Tibial artery (tissue), 4 donors: Measurements from ENCODE around the gene GABRR2.

Experiments used
- DNase-seq, 2 donors: peaks; one replicate each; pipeline ENCODE4 v3.0.0-alpha.2; 2019
- H3K27ac ChIP-seq, 2 donors: fragments of 200-600 bp; sonication (generic) in 1 of 2; 1 replicate in 1 of 2; 2 replicates in 1 of 2; pipeline ENCODE4 v1.5.1; 2018 to 2019; ENCODE audit warnings: mild to moderate bottlenecking in 1 of 2
- H3K27me3 ChIP-seq, 2 donors: fragments of 200-600 bp; sonication (generic) in 1 of 2; one replicate each; pipeline versions ENCODE4 v1.5.1 to v1.6.0; 2016 to 2019
- H3K36me3 ChIP-seq, 3 donors: fragments of 200-600 bp; sonication (generic) in 2 of 3; one replicate each; pipeline ENCODE4 v1.5.1; 2016 to 2019; ENCODE audit warnings: mild to moderate bottlenecking in 2 of 3
- H3K4me1 ChIP-seq, 4 donors: fragments of 200-600 bp; sonication (generic) in 2 of 4; 1 replicate in 3 of 4; 2 replicates in 1 of 4; pipeline ENCODE4 v1.5.1; 2016 to 2019
- H3K4me3 ChIP-seq, 2 donors: fragments of 200-600 bp; sonication (generic) in 1 of 2; 1 replicate in 1 of 2; 2 replicates in 1 of 2; pipeline ENCODE4 v1.5.1; 2018 to 2019; ENCODE audit warnings: mild to moderate bottlenecking in 2 of 2
- H3K9me3 ChIP-seq, 3 donors: fragments of 200-600 bp; sonication (generic) in 1 of 3; one replicate each; pipeline ENCODE4 v1.5.1; 2016 to 2019
- intact Hi-C: fragments of 100-400 bp; cut with DNase I; formaldehyde crosslinking; loops from one replicate; pipeline ENCODE4 v1.15.0; 2023; ENCODE audit warnings: low total_unique reads
- TF ChIP-seq, protein P1 (sequence below), 2 experiments: fragments of 200-600 bp in 1 of 2; fragments of 450-650 bp in 1 of 2; IDR thresholded peaks; one replicate each; pipeline ENCODE4 v1.5.1; 2017 to 2019; ENCODE audit warnings: antibody characterized with exemption in 2 of 2, mild to moderate bottlenecking in 1 of 2, moderate library complexity in 1 of 2

The GABRR2 gene

GRCh38 chr6:89323511-89323971 is 8.4 kb upstream of the GABRR2 start:
- peaks cover 0 to 8% (median 0%) of the 10 kb centered on the region in 4 donors for H3K4me1 ChIP-seq
- H3K4me3 ChIP-seq = no peak overlapping the region
- H3K27me3 ChIP-seq = no peaks in the 10 kb centered on the region
- intact Hi-C loops = no loop called here
- H3K36me3 ChIP-seq = peaks cover 15 to 36% (median 23%) of the 10 kb centered on the region in 3 donors
- H3K9me3 ChIP-seq = no peaks in the 10 kb centered on the region
- TF ChIP-seq, protein P1, sequence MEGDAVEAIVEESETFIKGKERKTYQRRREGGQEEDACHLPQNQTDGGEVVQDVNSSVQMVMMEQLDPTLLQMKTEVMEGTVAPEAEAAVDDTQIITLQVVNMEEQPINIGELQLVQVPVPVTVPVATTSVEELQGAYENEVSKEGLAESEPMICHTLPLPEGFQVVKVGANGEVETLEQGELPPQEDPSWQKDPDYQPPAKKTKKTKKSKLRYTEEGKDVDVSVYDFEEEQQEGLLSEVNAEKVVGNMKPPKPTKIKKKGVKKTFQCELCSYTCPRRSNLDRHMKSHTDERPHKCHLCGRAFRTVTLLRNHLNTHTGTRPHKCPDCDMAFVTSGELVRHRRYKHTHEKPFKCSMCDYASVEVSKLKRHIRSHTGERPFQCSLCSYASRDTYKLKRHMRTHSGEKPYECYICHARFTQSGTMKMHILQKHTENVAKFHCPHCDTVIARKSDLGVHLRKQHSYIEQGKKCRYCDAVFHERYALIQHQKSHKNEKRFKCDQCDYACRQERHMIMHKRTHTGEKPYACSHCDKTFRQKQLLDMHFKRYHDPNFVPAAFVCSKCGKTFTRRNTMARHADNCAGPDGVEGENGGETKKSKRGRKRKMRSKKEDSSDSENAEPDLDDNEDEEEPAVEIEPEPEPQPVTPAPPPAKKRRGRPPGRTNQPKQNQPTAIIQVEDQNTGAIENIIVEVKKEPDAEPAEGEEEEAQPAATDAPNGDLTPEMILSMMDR (IDR thresholded peaks at IDR 0.05) = no peak
- no peak overlapping the region for H3K27ac ChIP-seq
- DNase-seq = no peak

GRCh38 chr6:89321131-89321970 is 6.3 kb upstream of the GABRR2 start:
- H3K36me3 ChIP-seq = peaks cover 0 to 19% (median 5%) of the 10 kb centered on the region in 3 donors
- no peaks in the 10 kb centered on the region for H3K9me3 ChIP-seq
- H3K27ac ChIP-seq = no peak overlapping the region
- TF ChIP-seq, protein P1 (IDR thresholded peaks at IDR 0.05) = no peak
- intact Hi-C loops = no loop called here
- DNase-seq = no peak
- no peak overlapping the region for H3K4me3 ChIP-seq
- peaks cover 0 to 8% (median 0%) of the 10 kb centered on the region in 4 donors for H3K4me1 ChIP-seq
- H3K27me3 ChIP-seq = no peaks in the 10 kb centered on the region

- no peak overlapping the region for H3K4me3 ChIP-seq
- peaks cover 0 to 8% (median 0%) of the 10 kb centered on the region in 4 donors for H3K4me1 ChIP-seq
- H3K27me3 ChIP-seq = no peaks in the 10 kb centered on the region
- intact Hi-C loops = no loop called here
- TF ChIP-seq, protein P1 (IDR thresholded peaks at IDR 0.05) = no peak
- DNase-seq = no peak
- H3K27ac ChIP-seq = no peak overlapping the region
- no peaks in the 10 kb centered on the region for H3K9me3 ChIP-seq
- H3K36me3 ChIP-seq = peaks cover 0 to 14% (median 2%) of the 10 kb centered on the region in 3 donors
These were observed 5.0 kb upstream of the GABRR2 start for GRCh38 chr6:89320012-89320559.

GRCh38 chr6:89317067-89317466 is 2.0 kb upstream of the GABRR2 start:
- TF ChIP-seq, protein P1 (IDR thresholded peaks at IDR 0.05) = no peak
- intact Hi-C loops = no loop called here
- peaks cover 0 to 23% (median 15%) of the 10 kb centered on the region in 4 donors for H3K4me1 ChIP-seq
- no peak overlapping the region for H3K4me3 ChIP-seq
- peaks cover 0 to 14% (median 8%) of the 10 kb centered on the region in 3 donors for H3K36me3 ChIP-seq
- H3K9me3 ChIP-seq = no peaks in the 10 kb centered on the region
- no peak for DNase-seq
- no peaks in the 10 kb centered on the region for H3K27me3 ChIP-seq
- H3K27ac ChIP-seq = no peak overlapping the region

DNA sequence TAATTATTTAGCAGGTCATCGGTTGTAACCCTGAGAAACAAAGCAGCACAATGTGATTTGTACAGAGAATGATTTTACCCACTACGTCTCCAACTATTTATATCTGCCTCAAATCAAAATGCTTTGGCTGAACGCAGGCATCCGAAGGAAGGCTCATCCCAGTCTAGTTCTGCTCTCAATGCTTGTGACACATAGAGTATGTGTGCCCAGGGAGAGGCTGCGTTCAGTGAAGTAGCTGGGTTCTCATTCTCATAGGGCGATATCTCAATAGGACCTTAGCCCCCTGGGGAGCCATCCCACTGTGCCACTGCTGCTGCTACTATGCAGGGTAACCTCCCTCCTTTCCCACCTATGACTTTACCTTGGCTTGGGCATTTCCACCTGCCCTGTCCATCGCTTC is 407 bp downstream of the GABRR2 start:
- Histone ChIP-seq H3K27ac (no peak overlapping the region), H3K4me1 (peaks cover 0 to 32% (median 23%) of the 10 kb centered on the region in 4 donors), H3K4me3 (no peak overlapping the region), H3K36me3 (peaks cover 0 to 8% (median under 1%) of the 10 kb centered on the region in 3 donors), H3K27me3 (no peaks in the 10 kb centered on the region), H3K9me3 (no peaks in the 10 kb centered on the region)
- DNase-seq = no peak
- TF ChIP-seq, protein P1 (IDR thresholded peaks at IDR 0.05) = no peak
- intact Hi-C loops = no loop called here
